Subcutaneous preadipocyte (primary cell): ENCODE data around the gene MCF2L. TPM values are rescaled to one million over a fixed set of nuclear protein-coding genes. Genes with fewer than 3 reads are reported as not detected.

Experiments used
- total RNA-seq: library from RNA; depleted of rRNA; stranded (reverse); fragments of >200 nt; gene quantifications from 2 replicates; pipeline ENCODE4 v1.2.3, GENCODE V29; 2012

The MCF2L gene, protein sequence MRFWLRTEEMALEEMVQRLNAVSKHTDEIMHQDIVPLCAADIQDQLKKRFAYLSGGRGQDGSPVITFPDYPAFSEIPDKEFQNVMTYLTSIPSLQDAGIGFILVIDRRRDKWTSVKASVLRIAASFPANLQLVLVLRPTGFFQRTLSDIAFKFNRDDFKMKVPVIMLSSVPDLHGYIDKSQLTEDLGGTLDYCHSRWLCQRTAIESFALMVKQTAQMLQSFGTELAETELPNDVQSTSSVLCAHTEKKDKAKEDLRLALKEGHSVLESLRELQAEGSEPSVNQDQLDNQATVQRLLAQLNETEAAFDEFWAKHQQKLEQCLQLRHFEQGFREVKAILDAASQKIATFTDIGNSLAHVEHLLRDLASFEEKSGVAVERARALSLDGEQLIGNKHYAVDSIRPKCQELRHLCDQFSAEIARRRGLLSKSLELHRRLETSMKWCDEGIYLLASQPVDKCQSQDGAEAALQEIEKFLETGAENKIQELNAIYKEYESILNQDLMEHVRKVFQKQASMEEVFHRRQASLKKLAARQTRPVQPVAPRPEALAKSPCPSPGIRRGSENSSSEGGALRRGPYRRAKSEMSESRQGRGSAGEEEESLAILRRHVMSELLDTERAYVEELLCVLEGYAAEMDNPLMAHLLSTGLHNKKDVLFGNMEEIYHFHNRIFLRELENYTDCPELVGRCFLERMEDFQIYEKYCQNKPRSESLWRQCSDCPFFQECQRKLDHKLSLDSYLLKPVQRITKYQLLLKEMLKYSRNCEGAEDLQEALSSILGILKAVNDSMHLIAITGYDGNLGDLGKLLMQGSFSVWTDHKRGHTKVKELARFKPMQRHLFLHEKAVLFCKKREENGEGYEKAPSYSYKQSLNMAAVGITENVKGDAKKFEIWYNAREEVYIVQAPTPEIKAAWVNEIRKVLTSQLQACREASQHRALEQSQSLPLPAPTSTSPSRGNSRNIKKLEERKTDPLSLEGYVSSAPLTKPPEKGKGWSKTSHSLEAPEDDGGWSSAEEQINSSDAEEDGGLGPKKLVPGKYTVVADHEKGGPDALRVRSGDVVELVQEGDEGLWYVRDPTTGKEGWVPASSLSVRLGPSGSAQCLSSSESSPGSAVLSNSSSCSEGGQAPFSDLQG
- 2.0 and 5.9 TPM in 2 replicates for total RNA-seq

DNA sequence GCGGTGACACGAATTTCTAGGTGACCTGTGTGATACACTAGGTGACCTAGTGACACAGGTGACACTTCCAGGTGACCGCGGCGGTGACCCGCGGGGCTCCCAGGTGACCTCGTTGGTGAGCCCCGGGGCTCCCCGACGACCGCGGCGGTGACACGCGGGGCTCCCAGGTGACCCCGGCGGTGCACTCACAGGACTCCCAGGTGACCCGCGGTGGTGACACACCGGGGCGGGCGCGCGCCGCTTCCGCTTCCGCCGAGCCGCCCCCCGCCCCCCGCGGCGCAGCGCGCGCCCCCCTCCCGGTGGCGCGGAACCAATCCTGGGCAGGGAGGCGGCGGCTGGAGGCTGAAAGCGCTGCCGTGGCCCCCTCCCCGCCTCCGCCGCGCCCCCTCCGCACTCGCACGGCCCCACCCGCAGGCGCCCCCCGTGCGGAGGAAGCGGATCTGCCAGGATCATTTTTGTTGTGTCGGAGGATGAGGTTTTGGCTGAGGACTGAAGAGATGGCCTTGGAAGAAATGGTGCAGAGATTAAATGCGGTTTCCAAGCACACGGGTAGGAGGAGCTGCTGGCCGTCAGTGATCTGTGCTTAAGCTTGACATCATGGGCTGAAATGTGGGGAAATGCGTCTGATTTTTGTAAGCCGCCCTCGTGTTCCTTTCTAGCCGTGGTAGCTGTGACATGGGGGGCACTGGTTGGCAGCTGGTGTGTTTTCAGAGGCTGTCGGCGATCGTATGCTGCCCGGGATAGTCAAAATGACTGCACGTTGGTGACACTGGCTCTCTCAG is at the start of gene MCF2L:
TSS of gene MCF2L (plus strand) at position 305 of the 782 bp plus-strand sequence. CDS start at position 471, 166 bp downstream.

DNA sequence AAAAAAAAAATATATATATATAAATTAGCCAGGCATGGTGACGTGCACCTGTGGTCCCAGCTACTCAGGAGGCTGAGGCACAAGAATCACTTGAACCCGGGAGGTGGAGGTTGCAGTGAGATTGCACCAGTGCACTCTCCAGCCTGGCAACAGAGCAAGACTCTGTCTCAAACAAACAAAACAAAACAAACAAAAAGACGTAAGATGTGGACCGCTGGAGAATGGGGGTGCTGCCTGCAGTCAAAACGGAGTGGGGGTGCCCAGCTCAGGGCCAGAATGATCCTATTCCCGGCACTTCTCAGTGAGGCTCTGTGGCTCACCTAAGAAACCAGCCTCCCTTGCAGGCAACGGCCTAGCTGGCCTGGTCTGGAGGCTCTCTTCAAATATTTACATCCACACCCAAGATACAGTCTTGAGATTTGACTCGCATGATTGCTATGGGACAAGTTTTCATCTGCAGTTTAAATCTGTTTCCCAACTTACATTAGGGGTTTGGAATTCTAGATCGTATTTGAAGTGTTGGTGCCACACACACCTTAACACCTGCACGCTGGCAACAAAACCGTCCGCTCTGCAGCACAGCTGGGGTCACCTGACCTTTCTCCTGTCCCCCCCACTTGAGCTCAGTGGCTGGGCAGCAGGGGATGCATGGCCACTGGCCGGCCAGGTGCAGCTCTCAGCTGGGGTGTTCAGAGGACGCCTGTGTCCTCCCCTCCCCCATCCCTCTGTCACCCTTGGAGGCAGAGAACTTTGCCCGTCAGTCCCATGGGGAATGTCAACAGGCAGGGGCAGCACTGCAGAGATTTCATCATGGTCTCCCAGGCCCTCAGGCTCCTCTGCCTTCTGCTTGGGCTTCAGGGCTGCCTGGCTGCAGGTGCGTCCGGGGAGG is 136.3 kb downstream of the MCF2L start, which contains the start of gene F7:
TSS of gene F7 (plus strand) at position 760 of the 889 bp plus-strand sequence. CDS start at position 811, 51 bp downstream.

DNA sequence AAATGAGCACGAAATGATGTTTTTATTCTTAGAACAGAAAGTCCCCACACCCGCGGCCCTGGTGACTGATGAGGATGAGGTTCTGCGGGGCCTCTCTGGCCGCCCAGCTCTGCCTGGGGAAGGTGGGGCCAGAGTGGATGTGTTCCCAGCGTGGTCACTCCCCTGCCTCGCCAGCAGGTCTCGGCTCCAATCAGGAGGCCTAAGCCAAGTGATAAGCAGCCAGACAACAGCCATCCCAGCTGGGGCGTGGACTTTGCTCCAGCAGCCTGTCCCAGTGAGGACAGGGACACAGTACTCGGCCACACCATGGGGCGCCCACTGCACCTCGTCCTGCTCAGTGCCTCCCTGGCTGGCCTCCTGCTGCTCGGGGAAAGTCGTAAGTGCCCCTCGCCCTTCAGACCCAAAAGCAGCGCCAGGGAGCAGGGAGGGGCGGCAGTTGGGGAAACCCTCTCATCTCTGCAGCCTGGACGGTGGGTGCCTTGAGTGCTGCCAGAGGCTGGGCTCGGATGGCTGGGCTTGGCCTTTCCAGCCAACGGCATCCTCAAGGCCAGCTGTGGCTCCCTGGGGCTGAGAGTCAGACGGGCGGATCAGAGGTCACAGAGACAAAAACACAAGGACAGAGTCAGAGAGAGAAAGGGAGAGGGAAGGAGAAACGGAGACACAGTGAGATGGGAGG is 153.7 kb downstream of the MCF2L start, which contains the start of gene F10:
TSS of gene F10 (plus strand) at position 250 of the 676 bp plus-strand sequence. CDS start at position 307, 57 bp downstream.

Other genes starting within 250 kb of the MCF2L start
- under 0.01 TPM in 1 of 2 replicates, not detected in the other for gene F7, start 136.6 kb downstream of the MCF2L start, total RNA-seq
- 0.98 and 6.6 TPM in 2 replicates for gene F10, start 153.6 kb downstream of the MCF2L start, total RNA-seq
- gene PROZ, start 189.4 kb downstream of the MCF2L start, total RNA-seq = not detected in 2 replicates
- 61.7 and 68.8 TPM in 2 replicates for gene PCID2, start 239.5 kb downstream of the MCF2L start, total RNA-seq
- gene CUL4A, start 240.4 kb downstream of the MCF2L start, total RNA-seq = 103 and 130 TPM in 2 replicates